AG10803 (cell line): Measurements from ENCODE around the gene C3orf62.
"Not testable (repeated sequence)": the region's sequence is repeated elsewhere in the genome, so short reads cannot be mapped to it uniquely, and the experiment has no call there.

Experiments used
- DNase-seq: peaks from one replicate; pipeline ENCODE4 v3.0.0; 2010; ENCODE audit warnings: low read depth
- H3K4me3 ChIP-seq: 2 replicates; pipeline ENCODE4 v1.5.1; 2011; ENCODE audit warnings: mild to moderate bottlenecking, low read length, control low read depth
- CTCF ChIP-seq: conservative IDR thresholded peaks from 2 replicates; pipeline ENCODE4 v1.5.1; 2011; ENCODE audit warnings: mild to moderate bottlenecking, low read length, control low read depth, inconsistent platforms

Gene C3orf62

GRCh38 chr3:49255718-49256511 lies 21.1 kb downstream of the C3orf62 start:
- no peak overlapping the region for H3K4me3 ChIP-seq
- no peak for DNase-seq
- TF ChIP-seq CTCF = no peak

- TF ChIP-seq CTCF = no peak
- H3K4me3 ChIP-seq = no peak overlapping the region
- peak; percentile 58 for DNase-seq
These were observed 21.9 kb downstream of the C3orf62 start for GRCh38 chr3:49255112-49255511.

- no peak for DNase-seq
- no peak overlapping the region for H3K4me3 ChIP-seq
- TF ChIP-seq CTCF = no peak
These were observed 23.5 kb downstream of the C3orf62 start for GRCh38 chr3:49253512-49253911.

- H3K4me3 ChIP-seq = no peak overlapping the region
- peak; percentile 40 for DNase-seq
- TF ChIP-seq CTCF = no peak
These were observed 28.2 kb downstream of the C3orf62 start for GRCh38 chr3:49248840-49249227.

- no peak for TF ChIP-seq CTCF
- no peak overlapping the region for H3K4me3 ChIP-seq
- DNase-seq = no peak
These were observed 32.3 kb downstream of the C3orf62 start for GRCh38 chr3:49244581-49245205.

- DNase-seq, H3K4me3 ChIP-seq: not testable (repeated sequence)
These were observed 36.9 kb downstream of the C3orf62 start for GRCh38 chr3:49240091-49240490.

- no peak overlapping the region for H3K4me3 ChIP-seq
- peak; percentile 55 for DNase-seq
- TF ChIP-seq CTCF = no peak
These were observed 38.5 kb downstream of the C3orf62 start for GRCh38 chr3:49238274-49239127.
